K562 (cell line): ENCODE data around the gene AGPAT4. TPM values are rescaled to one million over a fixed set of nuclear protein-coding genes. Genes with fewer than 3 reads are reported as not detected.

ENCODE experiments used
- ETV1 ChIP-seq: fragments of 450-650 bp; conservative IDR thresholded peaks from 2 replicates; pipeline ENCODE4 v1.6.1; 2016; ENCODE audit warnings: missing genetic modification characterization, control low read depth, low read depth, missing compliant biosample characterization
- MCM5 ChIP-seq: fragments of 450-650 bp; IDR thresholded peaks from 2 replicates; pipeline ENCODE4 v1.6.1; 2016; ENCODE audit warnings: low read depth
- NR2C1 ChIP-seq, 2 experiments: fragments of 450-650 bp; IDR thresholded peaks; 2 replicates each; pipeline ENCODE4 v1.6.1; 2017; ENCODE audit warnings: mild to moderate bottlenecking in 2 of 2, antibody characterized with exemption in 1 of 2, inconsistent platforms in 1 of 2, missing compliant biosample characterization in 1 of 2, missing genetic modification characterization in 1 of 2
- PHB2 ChIP-seq: fragments of 450-650 bp; IDR thresholded peaks from 2 replicates; pipeline ENCODE4 v1.6.1; 2017; ENCODE audit warnings: low read depth
- POLR2B ChIP-seq: fragments of 450-650 bp; IDR thresholded peaks from 2 replicates; pipeline ENCODE4 v1.6.1; 2018; ENCODE audit warnings: low read depth; ENCODE audit not compliant: partially characterized antibody
- SAP30 ChIP-seq: fragments of 200-600 bp; sonication (generic); IDR thresholded peaks from 2 replicates; pipeline ENCODE4 v1.6.1; 2012; ENCODE audit warnings: borderline replicate concordance, low read depth, mild to moderate bottlenecking, moderate library complexity, low read length, control low read depth, inconsistent platforms; ENCODE audit not compliant: insufficient read depth, poor library complexity, severe bottlenecking
- STAT5B ChIP-seq: fragments of 250-450 bp; sonication (Bioruptor Pico); IDR thresholded peaks from 2 replicates; pipeline ENCODE4 v1.8.0; 2021; ENCODE audit warnings: mild to moderate bottlenecking, inconsistent platforms
- ZBTB49 ChIP-seq: sonication (generic); formaldehyde crosslinking; IDR thresholded peaks from 2 replicates; pipeline ENCODE4 v1.8.0; 2022; ENCODE audit warnings: missing genetic modification reagents, mild to moderate bottlenecking, borderline replicate concordance
- ZNF280A ChIP-seq: fragments of 450-650 bp; IDR thresholded peaks from 2 replicates; pipeline ENCODE4 v1.6.1; 2018; ENCODE audit warnings: mild to moderate bottlenecking, low read depth; ENCODE audit not compliant: partially characterized antibody
- ZNF551 ChIP-seq: fragments of 250-450 bp; sonication (Bioruptor Pico); IDR thresholded peaks from 2 replicates; pipeline ENCODE4 v1.5.0; 2021; ENCODE audit warnings: mild to moderate bottlenecking, moderate library complexity
- polyA plus RNA-seq, 8 experiments: library from polyadenylated mRNA; depleted of rRNA in 4 of 8; stranded (reverse) in 5 of 8; unstranded in 3 of 8; fragments of >200 nt; fragmentation: Nextera tagmentation in 2 of 8; fragmentation: Illumina TruSeq in 1 of 8; extraction: Ambion mirVana in 2 of 8; extraction: Trizol in 1 of 8; gene quantifications; 2 replicates each; pipeline versions ENCODE4 v1.2.1 to v1.2.3, GENCODE V29; 2011 to 2014; ENCODE audit warnings: inconsistent platforms in 1 of 8, missing spikeins in 1 of 8
- total RNA-seq, 7 experiments: library from RNA; depleted of rRNA in 6 of 7; stranded (reverse); fragments of >200 nt in 6 of 7; fragmentation: Illumina TruSeq in 2 of 7; extraction: Trizol in 2 of 7; gene quantifications; 2 replicates each; pipeline versions ENCODE4 v1.2.1 to v1.2.3, GENCODE V29; 2011 to 2021; ENCODE audit warnings: low replicate concordance in 1 of 7

AGPAT4 gene
- total and polyA plus RNA-seq, 9 of the 15 experiments (the other 6 are each of a cell fraction or from before 2014, with no cell fraction given) = 2.2 to 15.0 (median 5.7) TPM

DNA sequence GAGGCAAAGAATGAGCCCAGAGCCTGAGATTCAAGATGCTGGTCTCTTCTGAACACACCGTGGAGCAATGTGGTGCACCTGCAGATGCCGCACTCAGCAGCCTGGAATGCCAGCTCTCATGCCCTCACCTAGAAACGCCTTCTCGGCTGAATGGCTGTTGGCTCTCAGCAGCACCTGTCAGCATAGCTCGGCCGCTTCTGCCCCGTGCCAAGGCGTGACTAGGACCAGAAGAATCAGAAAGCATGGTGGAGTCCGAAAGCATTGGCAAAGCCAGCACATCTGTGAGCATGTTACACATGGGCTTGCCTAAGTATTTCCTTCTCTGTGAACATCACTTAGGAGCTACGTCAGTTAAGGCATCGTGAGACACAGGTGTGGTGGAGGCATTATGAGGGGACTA lies 141.5 kb downstream of the AGPAT4 start (continued):
- TF ChIP-seq ZBTB49 (0 out of 2 replicates have a peak, but pooled peaks have one; percentile 28), ZNF551 (no peak), POLR2B (peak; percentile 33), MCM5 (no peak), STAT5B (no peak), NR2C1 (IDR thresholded peaks at IDR 0.05) (no peak), NR2C1 (tag; IDR thresholded peaks at IDR 0.05) (no peak), SAP30 (no peak), ZNF280A (no peak), PHB2 (no peak), ETV1 (tag) (no peak)
